Right lobe of liver (tissue), 4 donors: ENCODE measurements around the gene SDHAF2.

Source experiments
- CTCF ChIP-seq, 4 donors: fragments of 200-600 bp in 3 of 4; fragments of 450-650 bp in 1 of 4; IDR thresholded peaks; one replicate each; pipeline versions ENCODE4 v1.5.1 to v1.8.0; 2016 to 2022; ENCODE audit warnings: antibody characterized with exemption in 4 of 4, mild to moderate bottlenecking in 2 of 4
- POLR2A ChIP-seq: fragments of 450-650 bp; IDR thresholded peaks from one replicate; pipeline ENCODE4 v1.6.1; 2017; ENCODE audit warnings: antibody characterized with exemption, mild to moderate bottlenecking
- donor health status: DM: no; HTN: no; CAD: no.
- donor health status: DM: no; HTN: no; CAD: no.
- donor health status: DM: no; HTN: yes; CAD: no.

- TF ChIP-seq CTCF (IDR thresholded peaks at IDR 0.05) = no peak
- TF ChIP-seq POLR2A = no peak
Observed at GRCh38 chr11:61452825-61453224, 22.9 kb downstream of the SDHAF2 start.
